HG02798 (cell line): Measurements from ENCODE around the gene PCDHGA7.
"Not testable (repeated sequence)": the region's sequence is repeated elsewhere in the genome, so short reads cannot be mapped to it uniquely, and the experiment has no call there.

Experiments
- ATAC-seq: cut with Tn5 transposase; IDR thresholded peaks from one replicate; pipeline ENCODE4 v1.9.1; 2021; ENCODE audit warnings: mild to moderate bottlenecking; ENCODE audit not compliant: unreplicated experiment, poor library complexity

Gene PCDHGA7

DNA sequence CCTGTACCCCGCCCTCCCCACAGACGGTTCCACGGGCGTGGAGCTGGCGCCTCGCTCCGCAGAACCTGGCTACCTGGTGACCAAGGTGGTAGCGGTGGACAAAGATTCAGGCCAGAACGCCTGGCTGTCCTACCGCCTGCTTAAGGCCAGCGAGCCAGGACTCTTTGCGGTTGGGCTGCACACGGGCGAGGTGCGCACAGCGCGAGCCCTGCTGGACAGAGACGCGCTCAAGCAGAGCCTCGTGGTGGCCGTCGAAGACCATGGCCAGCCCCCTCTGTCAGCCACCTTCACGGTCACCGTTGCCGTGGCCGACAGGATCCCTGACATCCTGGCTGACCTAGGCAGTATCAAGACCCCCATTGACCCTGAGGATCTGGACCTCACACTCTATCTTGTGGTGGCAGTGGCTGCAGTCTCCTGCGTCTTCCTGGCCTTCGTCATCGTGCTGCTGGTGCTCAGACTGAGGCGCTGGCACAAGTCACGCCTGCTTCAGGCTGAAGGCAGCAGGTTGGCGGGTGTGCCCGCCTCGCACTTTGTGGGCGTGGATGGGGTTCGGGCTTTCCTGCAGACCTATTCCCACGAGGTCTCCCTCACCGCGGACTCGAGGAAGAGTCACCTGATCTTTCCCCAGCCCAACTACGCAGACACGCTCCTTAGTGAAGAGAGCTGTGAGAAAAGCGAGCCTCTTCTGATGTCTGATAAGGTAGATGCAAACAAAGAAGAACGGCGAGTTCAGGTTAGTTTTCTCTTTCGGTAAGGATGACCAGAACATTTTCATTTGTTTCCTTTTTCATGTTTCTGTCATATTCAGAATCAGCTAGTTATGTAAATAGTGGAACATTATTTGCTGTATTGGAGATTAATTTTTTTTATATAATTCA is 16.3 kb upstream of the PCDHGA7 start:
- no peak for ATAC-seq

- ATAC-seq: peak; percentile 91
Observed at GRCh38 chr5:141369994-141370848, 12.3 kb upstream of the PCDHGA7 start, which contains the start of gene PCDHGB3. PCDHGB3 (plus strand) TSS chr5:141370242; CDS start chr5:141370395, 153 bp downstream.

GRCh38 chr5:141371572-141372475 is 10.7 kb upstream of the PCDHGA7 start:
- ATAC-seq: no peak

DNA sequence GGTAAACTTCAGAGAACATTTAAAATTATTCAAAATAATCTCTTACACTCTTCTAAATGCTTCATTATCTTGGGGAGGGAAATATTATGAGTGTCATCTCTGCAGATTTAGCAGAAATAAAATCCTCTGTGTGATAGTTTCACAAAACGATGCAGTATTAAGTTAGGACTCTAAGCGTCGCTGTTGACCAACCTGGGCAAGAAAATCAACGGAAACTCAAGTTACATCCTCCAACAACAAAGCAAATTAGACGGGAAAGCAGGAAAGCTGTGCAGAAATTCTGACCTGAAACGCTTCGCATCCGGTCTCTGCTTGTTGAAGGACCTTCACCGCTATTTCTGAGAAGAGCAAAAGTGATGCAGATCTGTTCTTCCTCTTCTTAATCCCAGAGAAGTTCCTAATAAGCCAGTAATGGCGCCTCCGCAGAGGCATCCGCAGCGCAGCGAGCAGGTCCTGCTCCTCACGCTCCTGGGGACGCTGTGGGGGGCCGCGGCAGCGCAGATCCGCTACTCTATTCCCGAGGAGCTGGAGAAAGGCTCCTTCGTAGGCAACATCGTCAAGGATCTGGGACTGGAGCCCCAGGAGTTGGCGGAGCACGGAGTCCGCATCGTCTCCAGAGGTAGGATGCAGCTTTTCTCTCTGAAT is 8.7 kb upstream of the PCDHGA7 start, which contains the start of gene PCDHGA6:
Gene PCDHGA6 (plus strand): TSS at position 219 of the 645 bp plus-strand sequence. CDS start 193 bp downstream, at position 412.
- ATAC-seq: no peak

DNA sequence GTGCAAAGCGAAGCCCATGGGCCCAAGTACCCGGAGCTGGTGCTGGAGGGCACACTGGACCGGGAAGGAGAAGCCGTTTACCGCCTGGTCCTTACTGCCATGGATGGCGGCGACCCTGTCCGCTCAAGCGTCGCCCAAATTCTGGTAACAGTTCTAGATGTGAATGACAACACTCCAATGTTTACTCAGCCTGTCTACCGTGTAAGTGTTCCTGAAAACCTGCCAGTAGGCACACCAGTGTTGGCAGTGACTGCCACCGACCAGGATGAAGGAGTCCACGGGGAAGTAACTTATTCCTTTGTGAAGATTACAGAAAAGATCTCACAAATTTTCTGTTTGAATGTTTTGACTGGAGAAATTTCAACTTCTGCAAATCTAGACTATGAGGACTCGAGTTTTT is 7.9 kb upstream of the PCDHGA7 start:
- no peak for ATAC-seq

GRCh38 chr5:141375444-141376155 is 6.9 kb upstream of the PCDHGA7 start:
- ATAC-seq: not testable (repeated sequence)

GRCh38 chr5:141383345-141383744 is 803 bp downstream of the PCDHGA7 start:
- no peak for ATAC-seq

GRCh38 chr5:141384471-141385267 is 2.1 kb downstream of the PCDHGA7 start:
- no peak for ATAC-seq

DNA sequence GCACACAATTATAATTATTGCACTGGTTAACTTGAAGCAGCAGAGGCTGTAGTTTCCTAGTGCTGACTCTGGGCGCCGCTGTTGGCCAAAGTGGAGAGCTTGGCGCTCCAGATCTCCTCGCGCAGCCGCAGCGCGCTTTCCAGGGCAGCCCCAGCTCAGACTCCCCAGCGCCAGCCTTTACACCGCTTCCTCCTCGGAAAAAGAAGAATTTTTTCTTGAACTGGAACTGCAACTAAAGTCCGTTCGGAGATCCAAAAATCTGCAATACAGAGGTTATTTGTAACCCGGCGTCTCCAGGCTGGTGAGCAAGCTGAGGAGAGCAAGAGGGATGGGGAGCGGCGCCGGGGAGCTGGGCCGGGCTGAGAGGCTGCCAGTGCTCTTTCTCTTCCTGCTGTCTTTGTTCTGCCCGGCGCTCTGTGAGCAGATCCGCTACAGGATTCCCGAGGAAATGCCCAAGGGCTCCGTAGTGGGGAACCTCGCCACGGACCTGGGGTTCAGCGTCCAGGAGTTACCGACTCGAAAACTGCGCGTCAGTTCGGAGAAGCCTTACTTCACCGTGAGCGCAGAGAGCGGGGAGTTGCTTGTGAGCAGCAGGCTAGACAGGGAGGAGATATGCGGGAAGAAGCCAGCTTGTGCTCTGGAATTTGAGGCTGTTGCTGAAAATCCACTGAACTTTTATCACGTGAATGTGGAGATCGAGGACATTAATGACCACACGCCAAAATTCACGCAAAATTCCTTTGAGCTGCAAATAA is 5.2 kb downstream of the PCDHGA7 start, which contains the start of gene PCDHGB4:
Gene PCDHGB4 (plus strand): TSS at position 142 of the 755 bp plus-strand sequence. CDS start 187 bp downstream, at position 329.
- peak; percentile 88 for ATAC-seq

GRCh38 chr5:141388661-141389060 is 6.1 kb downstream of the PCDHGA7 start:
- no peak for ATAC-seq

DNA sequence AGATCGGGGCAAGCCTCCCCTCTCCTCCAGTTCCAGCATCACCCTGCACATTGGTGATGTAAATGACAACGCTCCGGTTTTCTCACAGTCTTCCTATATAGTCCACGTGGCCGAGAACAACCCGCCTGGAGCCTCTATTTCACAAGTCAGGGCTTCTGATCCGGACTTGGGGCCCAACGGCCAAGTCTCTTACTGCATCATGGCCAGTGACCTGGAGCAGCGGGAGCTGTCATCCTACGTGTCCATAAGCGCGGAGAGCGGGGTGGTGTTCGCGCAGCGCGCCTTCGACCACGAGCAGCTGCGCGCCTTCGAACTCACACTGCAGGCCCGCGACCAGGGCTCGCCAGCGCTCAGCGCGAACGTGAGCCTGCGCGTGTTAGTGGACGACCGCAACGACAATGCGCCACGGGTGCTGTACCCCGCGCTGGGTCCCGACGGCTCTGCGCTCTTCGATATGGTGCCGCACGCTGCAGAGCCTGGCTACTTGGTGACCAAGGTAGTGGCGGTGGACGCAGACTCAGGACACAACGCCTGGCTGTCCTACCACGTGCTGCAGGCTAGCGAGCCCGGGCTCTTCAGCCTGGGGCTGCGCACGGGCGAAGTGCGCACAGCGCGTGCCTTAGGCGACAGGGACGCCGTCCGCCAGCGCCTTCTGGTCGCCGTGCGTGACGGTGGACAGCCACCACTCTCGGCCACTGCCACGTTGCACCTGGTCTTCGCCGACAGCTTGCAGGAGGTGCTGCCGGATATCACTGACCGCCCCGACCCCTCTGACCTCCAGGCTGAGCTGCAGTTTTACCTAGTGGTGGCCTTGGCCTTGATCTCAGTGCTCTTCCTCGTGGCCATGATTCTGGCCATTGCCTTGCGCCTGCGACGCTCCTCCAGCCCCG is 6.9 kb downstream of the PCDHGA7 start:
- no peak for ATAC-seq

DNA sequence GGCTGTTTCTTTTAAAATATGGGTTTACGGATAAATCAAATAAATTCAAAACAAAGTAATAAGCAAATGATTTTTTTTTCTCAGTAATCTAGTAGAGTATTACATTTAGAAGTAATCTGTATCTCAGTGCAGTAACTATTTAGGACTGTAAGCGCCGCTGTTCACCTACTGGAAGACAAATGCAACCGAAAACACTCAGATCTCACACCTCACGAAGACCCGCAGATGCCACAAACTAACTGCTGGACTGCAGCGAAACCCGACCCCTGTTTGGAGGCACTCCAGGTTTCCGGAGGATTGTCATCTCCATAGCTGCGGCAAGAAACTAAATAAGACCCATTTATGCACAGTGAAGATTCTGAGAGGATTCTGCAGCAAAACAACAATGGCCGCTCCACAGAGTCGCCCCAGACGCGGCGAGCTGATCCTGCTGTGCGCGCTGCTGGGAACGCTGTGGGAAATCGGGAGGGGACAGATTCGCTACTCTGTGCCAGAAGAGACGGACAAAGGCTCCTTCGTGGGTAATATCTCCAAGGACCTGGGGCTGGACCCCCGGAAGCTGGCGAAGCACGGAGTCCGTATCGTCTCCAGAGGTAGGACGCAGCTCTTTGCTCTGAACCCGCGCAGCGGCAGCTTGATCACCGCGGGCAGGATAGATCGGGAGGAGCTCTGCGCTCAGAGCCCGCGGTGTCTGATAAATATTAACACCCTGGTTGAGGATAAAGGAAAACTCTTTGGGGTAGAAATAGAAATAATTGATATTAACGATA is 10.1 kb downstream of the PCDHGA7 start, which contains the start of gene PCDHGA8:
Gene PCDHGA8 (plus strand): TSS at position 205 of the 770 bp plus-strand sequence. CDS start 181 bp downstream, at position 386.
- no peak for ATAC-seq

DNA sequence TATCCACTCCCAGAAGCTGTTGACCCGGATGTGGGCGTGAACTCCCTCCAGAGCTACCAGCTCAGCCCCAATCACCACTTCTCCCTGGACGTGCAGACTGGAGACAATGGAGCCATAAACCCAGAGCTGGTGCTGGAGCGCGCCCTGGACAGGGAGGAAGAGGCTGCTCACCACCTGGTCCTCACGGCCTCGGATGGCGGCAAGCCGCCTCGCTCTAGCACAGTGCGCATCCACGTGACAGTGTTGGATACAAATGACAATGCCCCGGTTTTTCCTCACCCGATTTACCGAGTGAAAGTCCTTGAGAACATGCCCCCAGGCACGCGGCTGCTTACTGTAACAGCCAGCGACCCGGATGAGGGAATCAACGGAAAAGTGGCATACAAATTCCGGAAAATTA is 10.7 kb downstream of the PCDHGA7 start:
- ATAC-seq: no peak

- not testable (repeated sequence) for ATAC-seq
Observed at GRCh38 chr5:141394401-141395187, 12.1 kb downstream of the PCDHGA7 start.
